Cortex of kidney (tissue), 1 donor: ENCODE data around the gene ZNF169.
"Not testable (repeated sequence)": the region's sequence is repeated elsewhere in the genome, so short reads cannot be mapped to it uniquely, and the experiment has no call there.

Experiments
- DNase-seq: peaks from one replicate; lab custom pipeline; 2025; lab: John Stamatoyannopoulos, UW

Gene ZNF169

GRCh38 chr9:94287877-94288513, 28.9 kb downstream of the ZNF169 start:
- no peak for DNase-seq

GRCh38 chr9:94289691-94290090, 30.6 kb downstream of the ZNF169 start:
- DNase-seq = no peak

GRCh38 chr9:94298949-94299599, 40.0 kb downstream of the ZNF169 start:
- DNase-seq = no peak

GRCh38 chr9:94300470-94301301, 41.6 kb downstream of the ZNF169 start:
- no peak for DNase-seq

GRCh38 chr9:94301583-94301982, 42.5 kb downstream of the ZNF169 start:
- DNase-seq = no peak

- DNase-seq = no peak
These were observed 43.3 kb downstream of the ZNF169 start for GRCh38 chr9:94302426-94302825.

GRCh38 chr9:94303321-94303720, 44.2 kb downstream of the ZNF169 start:
- no peak for DNase-seq

- not testable (repeated sequence) for DNase-seq
These were observed 56.2 kb downstream of the ZNF169 start for GRCh38 chr9:94315034-94315984.

- DNase-seq = not testable (repeated sequence)
These were observed 57.1 kb downstream of the ZNF169 start for GRCh38 chr9:94316236-94316635.

- DNase-seq = not testable (repeated sequence)
These were observed 59.0 kb downstream of the ZNF169 start for GRCh38 chr9:94317949-94318657.

GRCh38 chr9:94322342-94322940, 63.3 kb downstream of the ZNF169 start:
- DNase-seq = not testable (repeated sequence)

GRCh38 chr9:94323153-94323798, 64.2 kb downstream of the ZNF169 start:
- DNase-seq = not testable (repeated sequence)

- DNase-seq = not testable (repeated sequence)
These were observed 66.5 kb downstream of the ZNF169 start for GRCh38 chr9:94325583-94325982.

- DNase-seq = not testable (repeated sequence)
These were observed 69.4 kb downstream of the ZNF169 start, which contains the start of gene NUTM2F for GRCh38 chr9:94328544-94328943. NUTM2F (minus strand) TSS chr9:94328644; CDS start chr9:94328623, 21 bp downstream.

GRCh38 chr9:94336445-94336844, 77.3 kb downstream of the ZNF169 start:
- not testable (repeated sequence) for DNase-seq

GRCh38 chr9:94338723-94339122, 79.6 kb downstream of the ZNF169 start:
- not testable (repeated sequence) for DNase-seq

- DNase-seq = not testable (repeated sequence)
These were observed 80.6 kb downstream of the ZNF169 start for GRCh38 chr9:94339657-94340056.

- DNase-seq = not testable (repeated sequence)
These were observed 81.7 kb downstream of the ZNF169 start for GRCh38 chr9:94340750-94341149.

GRCh38 chr9:94341703-94342102, 82.6 kb downstream of the ZNF169 start:
- DNase-seq = not testable (repeated sequence)

GRCh38 chr9:94347451-94347850, 88.4 kb downstream of the ZNF169 start:
- DNase-seq = not testable (repeated sequence)
